SK-N-DZ (cell line): ENCODE results near the gene ZNF644. TPM values are rescaled to one million over a fixed set of nuclear protein-coding genes. Genes with fewer than 3 reads are reported as not detected.
"Not testable (repeated sequence)": the region's sequence is repeated elsewhere in the genome, so short reads cannot be mapped to it uniquely, and the experiment has no call there.

Experiments used
- DNase-seq: peaks from one replicate; pipeline ENCODE4 v3.0.0-alpha.2; 2015; ENCODE audit warnings: low spot score
- polyA plus RNA-seq, 2 experiments: library from polyadenylated mRNA; depleted of rRNA; stranded (reverse); fragments of >200 nt; gene quantifications; 2 replicates each; pipeline ENCODE4 v1.2.3, GENCODE V29; 2014

ZNF644 gene
- polyA plus RNA-seq (2014; cell fraction: cytosol; rRNA removed) = 22.2 and 31.9 TPM in 2 replicates
- polyA plus RNA-seq (2014; cell fraction: nucleus; rRNA removed) = 14.9 and 23.0 TPM in 2 replicates

- DNase-seq = peak; percentile 89
Observed at GRCh38 chr1:91021686-91022517, at the start of gene ZNF644. TSS of gene ZNF644 (minus strand) at chr1:91022035. CDS start at chr1:90982353, 39,682 bp downstream.

- no peak for DNase-seq
Observed at GRCh38 chr1:91070298-91070697, 48.5 kb upstream of the ZNF644 start.

GRCh38 chr1:91066538-91066937 lies 44.7 kb upstream of the ZNF644 start:
- DNase-seq = no peak

- DNase-seq = no peak
Observed at GRCh38 chr1:91065337-91065736, 43.5 kb upstream of the ZNF644 start.

- not testable (repeated sequence) for DNase-seq
Observed at GRCh38 chr1:91063403-91063802, 41.6 kb upstream of the ZNF644 start.

- no peak for DNase-seq
Observed at GRCh38 chr1:91059157-91059556, 37.3 kb upstream of the ZNF644 start.

- no peak for DNase-seq
Observed at GRCh38 chr1:91057784-91058183, 35.9 kb upstream of the ZNF644 start.

- DNase-seq = no peak
Observed at GRCh38 chr1:91054780-91055481, 33.1 kb upstream of the ZNF644 start.

- no peak for DNase-seq
Observed at GRCh38 chr1:91053630-91054029, 31.8 kb upstream of the ZNF644 start.

- not testable (repeated sequence) for DNase-seq
Observed at GRCh38 chr1:91049551-91049950, 27.7 kb upstream of the ZNF644 start.

- DNase-seq = no peak
Observed at GRCh38 chr1:91046766-91047165, 24.9 kb upstream of the ZNF644 start.

- DNase-seq = no peak
Observed at GRCh38 chr1:91045284-91045683, 23.4 kb upstream of the ZNF644 start.

GRCh38 chr1:91044776-91045175 lies 22.9 kb upstream of the ZNF644 start:
- DNase-seq = not testable (repeated sequence)

- not testable (repeated sequence) for DNase-seq
Observed at GRCh38 chr1:91042372-91042771, 20.5 kb upstream of the ZNF644 start.

GRCh38 chr1:91038582-91038981 lies 16.7 kb upstream of the ZNF644 start:
- no peak for DNase-seq

GRCh38 chr1:91036894-91037829 lies 15.3 kb upstream of the ZNF644 start:
- no peak for DNase-seq

- DNase-seq = no peak
Observed at GRCh38 chr1:91032349-91032748, 10.5 kb upstream of the ZNF644 start.

- DNase-seq = no peak
Observed at GRCh38 chr1:91031081-91031480, 9.2 kb upstream of the ZNF644 start.

GRCh38 chr1:91026777-91027176 lies 4.9 kb upstream of the ZNF644 start:
- no peak for DNase-seq

- no peak for DNase-seq
Observed at GRCh38 chr1:91026320-91026719, 4.5 kb upstream of the ZNF644 start.

- no peak for DNase-seq
Observed at GRCh38 chr1:91024481-91025119, 2.8 kb upstream of the ZNF644 start.
